Uterus (tissue), 2 donors: ENCODE data around the gene PROK1.

ENCODE experiments used
- CTCF ChIP-seq, 4 experiments: fragments of 200-600 bp in 2 of 4; fragments of 450-650 bp in 2 of 4; sonication (generic) in 2 of 4; IDR thresholded peaks; one replicate each; pipeline ENCODE4 v1.5.1; 2016 to 2019; ENCODE audit warnings: antibody characterized with exemption in 4 of 4, mild to moderate bottlenecking in 2 of 4, moderate library complexity in 1 of 4
- POLR2A ChIP-seq, 2 donors: fragments of 450-650 bp; IDR thresholded peaks; one replicate each; pipeline ENCODE4 v1.6.1; 2016; ENCODE audit warnings: antibody characterized with exemption in 2 of 2, mild to moderate bottlenecking in 1 of 2, moderate library complexity in 1 of 2

DNA sequence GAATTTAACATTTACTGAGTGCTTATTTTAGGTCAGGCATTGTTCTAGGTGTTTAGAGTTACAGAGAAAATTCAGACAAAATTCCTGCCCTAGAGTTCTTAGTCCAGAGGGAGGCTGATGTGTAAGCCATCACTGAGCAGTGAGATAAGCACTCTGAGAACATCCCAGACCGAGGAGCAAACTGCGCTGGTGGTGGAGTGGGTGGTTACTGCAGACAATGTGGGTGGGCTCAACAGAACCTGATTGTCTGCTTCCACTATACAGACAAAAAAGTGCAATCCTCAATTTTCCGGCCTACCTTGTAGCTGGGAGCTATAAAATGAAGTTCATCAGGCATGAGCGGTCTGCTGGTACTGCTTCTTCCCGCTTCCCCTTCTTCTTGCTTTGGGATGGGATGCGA lies 23.5 kb downstream of the PROK1 start:
- TF ChIP-seq POLR2A (IDR thresholded peaks at IDR 0.05) (no peak), CTCF (IDR thresholded peaks at IDR 0.05) (no peak)
